GM18520 (cell line): ENCODE measurements around the gene FXYD6.

ENCODE experiments used
- ATAC-seq: cut with Tn5 transposase; IDR thresholded peaks from one replicate; pipeline ENCODE4 v1.9.1; 2021; ENCODE audit not compliant: unreplicated experiment

The FXYD6 gene

GRCh38 chr11:117887431-117888138, 11.1 kb upstream of the FXYD6 start:
- no peak for ATAC-seq

GRCh38 chr11:117885777-117886176, 9.3 kb upstream of the FXYD6 start:
- no peak for ATAC-seq

- ATAC-seq = no peak
Measured at GRCh38 chr11:117884994-117885393, 8.5 kb upstream of the FXYD6 start.

- ATAC-seq = no peak
Measured at GRCh38 chr11:117883063-117883462, 6.6 kb upstream of the FXYD6 start.

GRCh38 chr11:117882311-117882905, 6.0 kb upstream of the FXYD6 start:
- ATAC-seq = no peak

GRCh38 chr11:117881217-117881616, 4.8 kb upstream of the FXYD6 start:
- no peak for ATAC-seq

- ATAC-seq = no peak
Measured at GRCh38 chr11:117879516-117880480, 3.3 kb upstream of the FXYD6 start.

- no peak for ATAC-seq
Measured at GRCh38 chr11:117878939-117879475, 2.5 kb upstream of the FXYD6 start.

GRCh38 chr11:117878314-117878938, 2.0 kb upstream of the FXYD6 start:
- ATAC-seq = no peak

GRCh38 chr11:117877120-117877784, 794 bp upstream of the FXYD6 start:
- no peak for ATAC-seq

GRCh38 chr11:117876059-117876340, 458 bp downstream of the FXYD6 start:
- ATAC-seq = no peak

GRCh38 chr11:117875382-117876058, 938 bp downstream of the FXYD6 start:
- ATAC-seq = no peak

- ATAC-seq = no peak
Measured at GRCh38 chr11:117874910-117875381, 1.5 kb downstream of the FXYD6 start.

- no peak for ATAC-seq
Measured at GRCh38 chr11:117874253-117874909, 2.1 kb downstream of the FXYD6 start.

- ATAC-seq = no peak
Measured at GRCh38 chr11:117873828-117874125, 2.7 kb downstream of the FXYD6 start.

GRCh38 chr11:117872975-117873827, 3.3 kb downstream of the FXYD6 start:
- ATAC-seq = no peak

- no peak for ATAC-seq
Measured at GRCh38 chr11:117872420-117872961, 4.0 kb downstream of the FXYD6 start.

GRCh38 chr11:117871784-117872183, 4.7 kb downstream of the FXYD6 start:
- ATAC-seq = no peak
